Nephron (organoid): ENCODE data around the gene APLP2.

ENCODE experiments used
- H3K27ac Mint-ChIP-seq, 3 experiments: 2 replicates each; pipeline ENCODE4 v1.8.0; 2020; ENCODE audit warnings: mixed read lengths in 3 of 3, mild to moderate bottlenecking in 2 of 3, moderate library complexity in 1 of 3
- H3K27me3 Mint-ChIP-seq: 2 replicates; pipeline ENCODE4 v1.8.0; 2021; ENCODE audit warnings: low read depth, mild to moderate bottlenecking, moderate library complexity, mixed read lengths
- H3K36me3 Mint-ChIP-seq: 2 replicates; pipeline ENCODE4 v1.8.0; 2020; ENCODE audit warnings: low read depth, mixed read lengths
- H3K4me1 Mint-ChIP-seq: 2 replicates; pipeline ENCODE4 v1.8.0; 2020; ENCODE audit warnings: mixed read lengths
- H3K4me3 Mint-ChIP-seq, 3 experiments: 2 replicates each; pipeline ENCODE4 v1.8.0; 2020; ENCODE audit warnings: mild to moderate bottlenecking in 3 of 3, mixed read lengths in 3 of 3, moderate library complexity in 2 of 3
- H3K9me3 Mint-ChIP-seq: 2 replicates; pipeline ENCODE4 v1.8.0; 2020; ENCODE audit warnings: mixed read lengths
- CTCF ChIP-seq, 3 experiments: fragments of 200-600 bp; sonication (generic); IDR thresholded peaks; one replicate each; pipeline ENCODE4 v1.5.0; 2021; ENCODE audit warnings: antibody characterized with exemption in 3 of 3; ENCODE audit not compliant: unreplicated experiment in 3 of 3

The APLP2 gene

DNA sequence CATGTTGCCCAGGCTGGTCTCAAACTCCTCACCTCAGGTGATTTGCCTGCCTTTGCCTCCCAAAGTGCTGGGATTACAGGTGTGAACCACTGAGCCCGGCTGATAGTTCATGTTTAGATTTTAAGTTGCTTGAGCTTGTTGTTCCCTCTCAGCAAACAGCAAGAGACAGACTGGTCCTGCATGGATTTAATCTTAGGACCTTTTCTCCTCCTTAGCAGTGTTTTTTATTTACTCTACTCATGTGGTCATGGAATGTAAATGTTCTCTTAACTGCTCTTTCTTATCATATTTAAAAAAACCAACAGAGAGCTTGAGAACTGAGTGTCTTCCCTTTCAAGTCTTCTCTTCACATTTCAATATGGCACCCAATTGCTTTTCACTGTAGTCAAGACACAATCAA lies 44.3 kb upstream of the APLP2 start:
- H3K36me3 Mint-ChIP-seq = no peaks in the 10 kb centered on the region

DNA sequence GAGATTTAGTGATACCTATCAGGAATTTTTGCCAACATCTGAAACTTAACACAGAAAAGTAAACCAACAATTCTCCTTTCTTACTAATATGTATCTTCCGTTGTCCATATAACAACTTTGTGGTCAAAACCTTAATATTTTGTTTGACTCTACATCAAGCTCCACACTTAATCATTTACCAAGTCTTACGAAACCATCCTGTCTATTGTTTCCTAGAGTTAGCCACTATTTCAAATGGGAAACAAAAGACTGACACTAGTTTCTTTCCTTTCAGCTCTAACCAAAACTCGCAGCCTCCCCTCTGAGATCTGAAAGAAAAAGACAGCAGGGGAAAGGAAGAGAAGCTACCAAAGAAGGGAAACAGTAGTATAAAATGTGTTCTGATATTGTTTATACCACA lies 40.6 kb upstream of the APLP2 start:
- H3K27ac Mint-ChIP-seq = no peak overlapping the region
- no peaks in the 10 kb centered on the region for H3K9me3 Mint-ChIP-seq

More for the DNA sequence above, 44.3 kb upstream of the APLP2 start:
- no peaks in the 10 kb centered on the region for H3K4me1 Mint-ChIP-seq
- H3K27me3 Mint-ChIP-seq = peaks cover 3% of the 10 kb centered on the region
- TF ChIP-seq CTCF (IDR thresholded peaks at IDR 0.05; ENCODE audit: unreplicated experiment in 3 of 3) = no peak
- peaks cover 4% of the 10 kb centered on the region for H3K9me3 Mint-ChIP-seq
- H3K27ac Mint-ChIP-seq = no peak overlapping the region
- no peak overlapping the region for H3K4me3 Mint-ChIP-seq

DNA sequence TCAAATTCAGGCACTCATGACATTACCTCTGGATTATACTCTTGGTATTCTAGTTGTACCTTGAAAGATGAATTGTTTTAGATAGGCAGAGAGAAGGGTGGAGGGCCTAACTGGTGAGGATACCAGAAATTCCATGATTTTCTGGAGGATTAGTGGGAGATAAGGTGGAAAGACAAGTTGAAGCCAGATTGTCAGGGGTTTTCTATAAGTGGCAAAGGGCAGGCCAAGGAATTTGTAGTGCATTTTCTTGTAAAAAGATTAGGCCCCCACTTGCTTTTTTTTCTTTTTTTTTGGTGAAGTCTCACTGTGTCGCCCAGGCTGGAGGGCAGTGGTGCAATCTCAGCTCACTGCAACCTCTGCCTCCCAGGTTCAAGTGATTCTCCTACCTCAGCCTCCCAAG lies 38.6 kb upstream of the APLP2 start:
- Mint-ChIP-seq H3K9me3 (no peaks in the 10 kb centered on the region), H3K36me3 (no peaks in the 10 kb centered on the region), H3K4me1 (no peaks in the 10 kb centered on the region), H3K27ac (no peak overlapping the region), H3K4me3 (no peak overlapping the region), H3K27me3 (no peaks in the 10 kb centered on the region)
- no peak for TF ChIP-seq CTCF (IDR thresholded peaks at IDR 0.05; ENCODE audit: unreplicated experiment in 3 of 3)

More for the DNA sequence above, 40.6 kb upstream of the APLP2 start:
- no peak overlapping the region for H3K4me3 Mint-ChIP-seq
- no peak for TF ChIP-seq CTCF (IDR thresholded peaks at IDR 0.05; ENCODE audit: unreplicated experiment in 3 of 3)
- no peaks in the 10 kb centered on the region for H3K4me1 Mint-ChIP-seq
- no peaks in the 10 kb centered on the region for H3K27me3 Mint-ChIP-seq
- H3K36me3 Mint-ChIP-seq = no peaks in the 10 kb centered on the region

GRCh38 chr11:130031945-130032344 lies 37.7 kb upstream of the APLP2 start:
- no peak for TF ChIP-seq CTCF (IDR thresholded peaks at IDR 0.05; ENCODE audit: unreplicated experiment in 3 of 3)
- Mint-ChIP-seq H3K27ac (no peak overlapping the region), H3K36me3 (no peaks in the 10 kb centered on the region), H3K9me3 (no peaks in the 10 kb centered on the region), H3K27me3 (no peaks in the 10 kb centered on the region), H3K4me1 (no peaks in the 10 kb centered on the region), H3K4me3 (no peak overlapping the region)

GRCh38 chr11:130032931-130033330 lies 36.8 kb upstream of the APLP2 start:
- no peak for TF ChIP-seq CTCF (IDR thresholded peaks at IDR 0.05; ENCODE audit: unreplicated experiment in 3 of 3)

DNA sequence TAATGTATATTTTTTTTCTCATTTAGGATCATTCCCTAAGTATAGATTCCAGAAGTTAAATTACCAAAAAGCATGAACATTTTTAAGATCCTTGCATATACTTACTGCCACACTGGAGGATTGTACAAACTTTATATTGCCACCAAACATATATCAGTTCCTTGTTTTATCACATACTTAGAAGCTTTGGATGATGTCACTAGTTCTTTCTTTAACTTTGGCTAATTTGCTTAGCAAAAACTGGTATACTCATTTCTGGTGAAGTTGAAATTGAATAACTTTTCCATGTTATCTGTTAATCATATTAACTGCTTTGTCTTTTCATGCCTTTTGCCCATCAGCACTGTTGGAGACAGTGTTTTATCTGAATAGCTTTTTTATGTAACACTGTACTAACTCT lies 35.5 kb upstream of the APLP2 start:
- Mint-ChIP-seq H3K27me3 (peaks cover 5% of the 10 kb centered on the region), H3K36me3 (no peaks in the 10 kb centered on the region), H3K4me1 (no peaks in the 10 kb centered on the region), H3K4me3 (no peak overlapping the region), H3K27ac (no peak overlapping the region), H3K9me3 (no peaks in the 10 kb centered on the region)
- TF ChIP-seq CTCF (IDR thresholded peaks at IDR 0.05; ENCODE audit: unreplicated experiment in 3 of 3) = no peak

More at GRCh38 chr11:130032931-130033330, 36.8 kb upstream of the APLP2 start:
- Mint-ChIP-seq H3K27me3 (no peaks in the 10 kb centered on the region), H3K27ac (no peak overlapping the region), H3K36me3 (no peaks in the 10 kb centered on the region), H3K9me3 (no peaks in the 10 kb centered on the region), H3K4me3 (no peak overlapping the region), H3K4me1 (no peaks in the 10 kb centered on the region)
